Upper lobe of right lung (tissue), 1 donor: ENCODE measurements around the gene PLIN3. TPM values are rescaled to one million over a fixed set of nuclear protein-coding genes. Genes with fewer than 3 reads are reported as not detected.
A peak's percentile ranks its signal among the peaks of the same experiment; 100 is the strongest.
"Not testable (repeated sequence)": the region's sequence is repeated elsewhere in the genome, so short reads cannot be mapped to it uniquely, and the experiment has no call there.

Source experiments
- ATAC-seq: fragments of 200-7000 bp; cut with Tn5 transposase; one replicate; pipeline ENCODE4 v1.9.1; 2020; ENCODE audit warnings: mild to moderate bottlenecking, moderate library complexity
- DNase-seq: peaks from one replicate; pipeline ENCODE4 v3.0.0-alpha.2; 2020
- H3K27ac ChIP-seq: fragments of 200-600 bp; one replicate; pipeline ENCODE4 v1.8.0; 2022
- H3K27me3 ChIP-seq: fragments of 200-600 bp; one replicate; pipeline ENCODE4 v1.8.0; 2022; ENCODE audit warnings: mild to moderate bottlenecking
- H3K36me3 ChIP-seq: fragments of 200-600 bp; one replicate; pipeline ENCODE4 v1.8.0; 2022
- H3K4me1 ChIP-seq: fragments of 200-600 bp; one replicate; pipeline ENCODE4 v1.8.0; 2022
- H3K4me3 ChIP-seq: fragments of 200-600 bp; one replicate; pipeline ENCODE4 v1.8.0; 2022; ENCODE audit warnings: mild to moderate bottlenecking
- H3K9me3 ChIP-seq: fragments of 200-600 bp; one replicate; pipeline ENCODE4 v1.8.0; 2022
- CTCF ChIP-seq: fragments of 200-600 bp; IDR thresholded peaks from one replicate; pipeline ENCODE4 v1.8.0; 2022; ENCODE audit warnings: antibody characterized with exemption
- intact Hi-C: fragments of 100-400 bp; cut with DNase I; formaldehyde crosslinking; loops from one replicate; pipeline ENCODE4 v1.11.0; 2022
- total RNA-seq: library from RNA; stranded (reverse); fragmentation: NEBNext Ultra II Directional; extraction: Animal tissue kit (Norgen Biotek cat#: 25700); gene quantifications from one replicate; pipeline ENCODE4 v1.2.1, GENCODE V29; 2021
- donor health status: DM: no; HTN: yes; CAD: no; lungs with severe emphysema.

The PLIN3 gene
- total RNA-seq, 1 donor from 2014 or later = 31.9 TPM

- no peak for DNase-seq
- intact Hi-C loops = no loop called here
- peak overlapping the region; percentile 92 for H3K4me3 ChIP-seq
- no peaks in the 10 kb centered on the region for H3K27me3 ChIP-seq
- ATAC-seq = peak; percentile 13
- H3K27ac ChIP-seq = peak overlapping the region; percentile 94
- H3K36me3 ChIP-seq = no peaks in the 10 kb centered on the region
- no peaks in the 10 kb centered on the region for H3K9me3 ChIP-seq
- H3K4me1 ChIP-seq = peaks cover 15% of the 10 kb centered on the region
- TF ChIP-seq CTCF = no peak
Measured at GRCh38 chr19:4830768-4831265, 36.6 kb downstream of the PLIN3 start.

GRCh38 chr19:4830332-4830731, 37.1 kb downstream of the PLIN3 start:
- DNase-seq (no peak), ATAC-seq (no peak)
- intact Hi-C loops = no loop called here
- peaks cover 15% of the 10 kb centered on the region for H3K4me1 ChIP-seq
- no peak for TF ChIP-seq CTCF
- H3K27ac ChIP-seq = peak overlapping the region; percentile 94
- H3K36me3 ChIP-seq = no peaks in the 10 kb centered on the region
- no peaks in the 10 kb centered on the region for H3K27me3 ChIP-seq
- peak overlapping the region; percentile 92 for H3K4me3 ChIP-seq
- H3K9me3 ChIP-seq = no peaks in the 10 kb centered on the region

GRCh38 chr19:4829001-4829712, 38.3 kb downstream of the PLIN3 start:
- Histone ChIP-seq H3K4me3 (no peak overlapping the region), H3K4me1 (peaks cover 15% of the 10 kb centered on the region), H3K27me3 (no peaks in the 10 kb centered on the region), H3K9me3 (no peaks in the 10 kb centered on the region), H3K36me3 (no peaks in the 10 kb centered on the region), H3K27ac (no peak overlapping the region)
- no peak for DNase-seq
- intact Hi-C loops = no loop called here
- peak; percentile 21 for ATAC-seq
- no peak for TF ChIP-seq CTCF

- intact Hi-C loops = no loop called here
- no peaks in the 10 kb centered on the region for H3K36me3 ChIP-seq
- no peak for TF ChIP-seq CTCF
Measured at GRCh38 chr19:4823577-4823976, 43.9 kb downstream of the PLIN3 start.

GRCh38 chr19:4822354-4822753, 45.1 kb downstream of the PLIN3 start:
- H3K27me3 ChIP-seq, DNase-seq, H3K4me3 ChIP-seq, H3K27ac ChIP-seq, H3K4me1 ChIP-seq, H3K36me3 ChIP-seq, intact Hi-C loops, ATAC-seq, H3K9me3 ChIP-seq: not testable (repeated sequence)

More at GRCh38 chr19:4823577-4823976, 43.9 kb downstream of the PLIN3 start:
- no peak overlapping the region for H3K27ac ChIP-seq
- no peaks in the 10 kb centered on the region for H3K27me3 ChIP-seq
- no peaks in the 10 kb centered on the region for H3K9me3 ChIP-seq
- H3K4me3 ChIP-seq = no peak overlapping the region
- ATAC-seq (no peak), DNase-seq (no peak)
- no peaks in the 10 kb centered on the region for H3K4me1 ChIP-seq

- ATAC-seq = no peak
- TF ChIP-seq CTCF = no peak
- Histone ChIP-seq H3K4me3 (no peak overlapping the region), H3K27me3 (no peaks in the 10 kb centered on the region), H3K9me3 (no peaks in the 10 kb centered on the region), H3K36me3 (peaks cover 11% of the 10 kb centered on the region), H3K27ac (no peak overlapping the region), H3K4me1 (no peaks in the 10 kb centered on the region)
- intact Hi-C loops = no loop called here
- DNase-seq = no peak
Measured at GRCh38 chr19:4821265-4821664, 46.2 kb downstream of the PLIN3 start.
